ENCODE results near the gene NR2C2.

The NR2C2 gene

DNA sequence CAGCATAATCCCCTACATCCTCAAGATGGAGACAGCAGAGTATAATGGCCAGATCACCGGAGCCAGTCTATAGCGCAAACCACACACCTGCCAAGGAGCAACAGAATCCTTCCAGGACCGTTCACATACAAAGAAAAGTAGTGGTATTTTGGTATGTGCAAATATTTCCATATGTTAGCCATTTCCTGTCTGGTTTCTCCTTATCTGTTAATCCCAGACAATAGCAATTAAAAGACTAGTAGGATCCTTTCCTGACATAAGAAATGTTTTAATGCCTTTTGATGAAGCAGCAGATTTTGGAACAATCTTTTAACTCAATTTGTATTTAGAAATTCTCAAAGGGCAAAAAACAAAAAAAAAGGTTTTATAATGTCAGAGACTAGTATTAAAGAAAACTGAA, 95.6 kb downstream of the NR2C2 start:
- no peak for TF ChIP-seq POLR2A (IDR thresholded peaks at IDR 0.05; ENCODE audit: low read depth, low read length)
- DNase-seq (ENCODE audit: insufficient read length, low spot score) = no peak
- FAIRE-seq = no peak

- DNase-seq (ENCODE audit: insufficient read length, low spot score) (no peak), FAIRE-seq (no peak)
- TF ChIP-seq POLR2A (IDR thresholded peaks at IDR 0.05; ENCODE audit: low read depth, low read length) = no peak
Observed at GRCh38 chr3:15043408-15044171, 96.2 kb downstream of the NR2C2 start.

DNA sequence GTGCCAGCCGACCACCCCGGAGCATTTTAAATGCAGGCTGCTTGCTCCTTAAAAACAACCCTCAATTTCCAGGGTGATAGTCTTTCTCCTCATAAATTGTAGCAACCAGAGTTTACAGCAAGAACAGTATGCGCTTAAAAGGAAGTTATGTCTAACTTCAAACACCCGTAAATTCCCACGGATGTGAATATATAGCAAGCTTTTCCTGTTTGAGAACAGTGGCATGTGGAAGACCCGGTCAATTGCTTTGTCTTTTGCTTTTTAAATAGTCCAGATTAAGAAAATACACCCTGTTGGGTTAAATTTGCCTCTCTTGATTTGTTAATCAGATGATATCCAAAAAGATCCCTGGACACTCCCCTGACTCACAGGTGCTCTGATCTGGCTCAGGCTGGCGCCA, 96.9 kb downstream of the NR2C2 start:
- FAIRE-seq (no peak), DNase-seq (ENCODE audit: insufficient read length, low spot score) (no peak)
- no peak for TF ChIP-seq POLR2A (IDR thresholded peaks at IDR 0.05; ENCODE audit: low read depth, low read length)

DNA sequence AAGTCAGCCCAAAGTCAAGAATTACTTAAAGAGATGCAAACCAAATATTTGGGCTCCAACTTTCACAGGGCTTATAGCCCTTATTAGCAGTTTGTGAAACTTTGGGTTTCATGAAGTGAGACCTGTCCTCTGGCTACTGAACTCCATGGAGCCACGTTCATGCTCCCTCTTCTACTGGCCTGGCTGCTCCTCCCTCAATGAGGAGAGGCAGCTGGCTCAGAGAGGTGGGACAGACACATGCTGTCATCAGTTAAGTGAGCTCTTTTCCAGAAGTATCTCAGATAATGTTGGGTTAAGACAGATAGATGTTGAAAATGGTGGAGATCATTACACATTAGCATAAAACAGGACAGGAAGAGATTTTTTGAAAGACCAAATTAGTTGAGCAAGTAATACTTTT, 98.3 kb downstream of the NR2C2 start:
- no peak for TF ChIP-seq POLR2A (IDR thresholded peaks at IDR 0.05; ENCODE audit: low read depth, low read length)
- DNase-seq (ENCODE audit: insufficient read length, low spot score) (no peak), FAIRE-seq (no peak)

DNA sequence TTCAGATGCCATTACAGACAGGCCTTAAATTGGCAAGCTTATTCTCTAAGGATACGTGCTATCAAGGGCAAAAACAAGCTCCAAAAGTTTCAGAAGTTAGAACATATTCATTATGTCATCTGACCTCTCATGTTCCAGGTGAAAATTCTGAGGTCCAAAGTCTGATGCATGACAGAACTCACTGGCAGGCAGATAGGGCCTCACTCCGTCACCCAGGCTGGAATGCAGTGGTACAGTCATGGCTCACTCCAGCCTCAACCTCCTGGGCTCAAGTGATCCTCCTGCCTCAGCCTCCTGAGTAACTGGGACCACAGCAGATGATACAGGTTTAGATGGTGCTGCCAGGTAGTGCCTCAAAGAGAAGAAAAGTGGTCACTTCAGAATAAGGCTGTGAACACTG, 102.2 kb downstream of the NR2C2 start:
- TF ChIP-seq POLR2A (IDR thresholded peaks at IDR 0.05; ENCODE audit: low read depth, low read length) = no peak
- DNase-seq (ENCODE audit: insufficient read length, low spot score) (no peak), FAIRE-seq (no peak)

DNA sequence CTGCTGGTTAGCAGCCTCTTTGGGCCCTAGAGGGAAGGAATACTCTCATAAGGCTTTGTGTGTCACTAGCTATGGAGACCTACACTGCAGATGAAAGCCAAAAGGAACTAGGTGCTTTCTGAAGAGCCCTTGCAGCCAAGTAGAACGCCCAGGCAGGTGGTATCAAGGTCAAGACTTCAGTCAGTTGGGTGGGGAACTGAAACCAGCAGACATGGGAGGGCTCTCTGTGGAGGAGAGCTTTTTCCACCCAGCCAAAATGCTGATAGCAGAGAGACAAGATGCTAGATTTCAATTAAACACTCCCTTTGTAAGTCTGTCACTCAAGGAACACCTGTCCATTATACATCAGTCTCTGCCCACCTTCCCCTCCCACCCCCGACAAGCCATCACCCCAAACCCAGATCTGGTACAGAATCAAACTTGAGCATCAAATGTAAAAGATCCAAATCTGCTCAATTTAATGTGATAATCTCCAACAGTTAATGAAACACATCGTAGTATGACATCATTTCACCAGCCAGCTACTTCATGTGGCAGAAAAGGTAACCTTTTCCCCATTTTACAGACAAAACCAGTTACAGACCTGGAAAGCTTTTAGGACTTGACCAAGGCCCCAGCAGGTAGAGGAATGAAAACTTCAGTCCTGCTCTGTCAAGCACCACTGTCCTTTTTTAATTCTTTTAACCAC, 103.2 kb downstream of the NR2C2 start:
- DNase-seq (ENCODE audit: insufficient read length, low spot score) (no peak), FAIRE-seq (no peak)
- no peak for TF ChIP-seq POLR2A (IDR thresholded peaks at IDR 0.05; ENCODE audit: low read depth, low read length)

DNA sequence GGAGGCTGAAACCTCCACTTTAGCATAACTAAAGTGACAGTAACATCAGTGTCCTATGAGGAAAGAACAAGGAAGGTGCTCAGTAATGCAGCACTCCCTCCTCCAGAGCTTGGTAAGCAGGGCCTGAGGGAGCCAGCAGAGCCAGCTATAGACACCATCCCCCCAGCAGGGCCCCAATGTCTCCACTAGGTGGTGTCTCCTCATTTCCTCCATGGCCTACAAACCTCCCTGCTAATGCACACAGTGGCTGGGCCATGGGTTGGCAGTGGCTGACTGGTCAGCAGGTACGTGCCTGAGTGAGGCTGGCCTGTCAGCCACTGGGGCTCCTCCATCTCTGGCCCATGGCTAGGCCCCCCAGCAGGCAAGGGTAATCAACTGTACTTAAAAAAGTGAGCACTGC, 104.1 kb downstream of the NR2C2 start:
- TF ChIP-seq POLR2A (IDR thresholded peaks at IDR 0.05; ENCODE audit: low read depth, low read length) = no peak
- FAIRE-seq (no peak), DNase-seq (ENCODE audit: insufficient read length, low spot score) (peak; percentile 73)

DNA sequence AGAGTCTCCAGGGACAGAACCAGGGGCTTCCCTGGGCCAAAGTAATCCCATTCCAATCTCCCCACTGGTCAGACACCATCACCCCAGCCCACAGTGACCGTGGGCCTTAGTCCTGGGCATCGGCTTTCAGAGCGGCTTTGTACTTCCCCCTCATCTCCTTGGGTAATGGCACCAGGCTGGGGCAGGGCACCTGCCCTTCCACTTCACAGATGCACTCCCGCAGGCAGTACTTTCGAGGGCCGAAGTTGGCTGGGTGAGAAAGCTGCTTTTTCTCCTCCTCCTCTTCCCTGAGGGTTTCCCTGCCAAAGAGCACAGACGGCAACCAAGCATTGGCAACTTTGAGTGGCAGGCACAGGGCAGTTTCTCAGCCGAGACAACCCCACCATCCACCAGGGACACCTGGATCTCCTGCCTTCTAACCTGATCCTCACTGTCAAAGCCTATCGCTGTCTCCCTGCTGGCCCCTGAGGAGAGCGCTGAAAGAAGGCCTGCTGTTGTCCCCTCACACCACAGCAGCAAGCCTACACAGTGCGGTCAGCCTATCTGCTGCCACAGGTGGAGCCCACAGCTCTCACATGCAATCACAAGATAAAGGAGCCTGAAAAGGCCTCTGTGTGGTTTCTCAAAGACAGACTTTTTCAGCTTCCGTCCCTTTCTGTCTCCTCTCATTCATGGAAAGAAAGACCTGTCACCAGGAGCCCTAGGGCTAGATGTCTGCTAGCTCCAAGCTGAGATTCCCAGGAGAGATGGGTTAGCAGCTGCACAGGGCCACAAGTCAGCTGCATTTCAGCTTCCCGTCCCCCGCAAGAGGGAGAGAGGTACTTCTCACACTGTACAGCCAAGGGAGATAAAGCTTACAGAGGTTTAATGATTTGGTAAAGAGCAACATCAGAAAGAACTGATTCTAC, 105.2 kb downstream of the NR2C2 start:
- DNase-seq (ENCODE audit: insufficient read length, low spot score) (no peak), FAIRE-seq (no peak)
- TF ChIP-seq POLR2A (IDR thresholded peaks at IDR 0.05; ENCODE audit: low read depth, low read length) = no peak

DNA sequence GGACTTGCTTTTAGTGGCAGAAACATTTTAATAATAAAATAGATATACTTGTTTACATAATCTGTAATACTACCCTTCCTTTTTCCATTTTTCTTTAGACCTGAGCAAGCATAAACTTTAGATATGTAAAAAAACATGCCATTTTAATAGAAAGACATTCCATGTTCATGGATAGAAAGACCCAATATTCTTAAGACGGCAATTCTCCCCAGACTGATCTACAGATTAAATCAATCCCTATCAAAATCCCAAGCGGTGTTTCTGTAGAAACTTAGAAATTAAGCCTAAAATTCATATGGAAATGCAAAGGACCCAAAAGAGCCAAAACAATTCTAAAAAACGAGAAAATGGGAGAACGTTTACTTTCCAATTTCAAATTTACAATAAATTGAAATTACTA, 106.2 kb downstream of the NR2C2 start:
- no peak for FAIRE-seq
- no peak for DNase-seq (ENCODE audit: insufficient read length, low spot score)
- no peak for TF ChIP-seq POLR2A (IDR thresholded peaks at IDR 0.05; ENCODE audit: low read depth, low read length)

GRCh38 chr3:15055019-15055557, 107.7 kb downstream of the NR2C2 start:
- DNase-seq (ENCODE audit: insufficient read length, low spot score) (no peak), FAIRE-seq (no peak)
- no peak for TF ChIP-seq POLR2A (IDR thresholded peaks at IDR 0.05; ENCODE audit: low read depth, low read length)

GRCh38 chr3:15056676-15057404, 109.5 kb downstream of the NR2C2 start:
- DNase-seq (ENCODE audit: insufficient read length, low spot score) (no peak), FAIRE-seq (no peak)

DNA sequence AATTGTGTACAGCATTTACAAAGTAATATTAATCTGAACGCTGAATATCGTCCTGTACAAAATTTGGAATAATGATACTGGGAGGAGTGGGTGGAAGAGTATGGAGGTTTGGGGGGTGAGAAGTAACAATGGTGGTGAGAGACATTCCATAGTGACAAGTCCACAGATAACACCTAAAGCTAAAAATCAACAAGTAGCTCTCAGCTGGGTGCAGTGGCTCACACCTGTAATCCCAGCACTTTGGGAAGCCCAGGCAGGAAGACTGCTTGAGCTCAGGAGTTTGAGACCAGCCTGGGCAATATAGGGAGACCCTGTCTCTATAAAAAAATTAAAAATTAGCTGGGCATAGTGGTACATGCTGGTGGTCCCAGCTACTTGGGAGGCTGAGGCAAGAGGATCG, 112.6 kb downstream of the NR2C2 start:
- no peak for DNase-seq (ENCODE audit: insufficient read length, low spot score)
- FAIRE-seq = no peak
- no peak for TF ChIP-seq POLR2A (IDR thresholded peaks at IDR 0.05; ENCODE audit: low read depth, low read length)

More at GRCh38 chr3:15056676-15057404, 109.5 kb downstream of the NR2C2 start:
- TF ChIP-seq POLR2A (IDR thresholded peaks at IDR 0.05; ENCODE audit: low read depth, low read length) = no peak

- no peak for FAIRE-seq
- TF ChIP-seq POLR2A (IDR thresholded peaks at IDR 0.05; ENCODE audit: low read depth, low read length) = no peak
- DNase-seq (ENCODE audit: insufficient read length, low spot score) = no peak
Observed at GRCh38 chr3:15063238-15063637, 115.9 kb downstream of the NR2C2 start.

Measured in H54 (cell line).